ENCODE data around the gene SOWAHA. TPM values are rescaled to one million over a fixed set of nuclear protein-coding genes. Genes with fewer than 3 reads are reported as not detected.

Gene SOWAHA
- total RNA-seq, 1 experiment from 2014 or later, result 0.04 TPM

GRCh38 chr5:132825834-132826391 is 12.8 kb downstream of the SOWAHA start:
- ATAC-seq (no peak), DNase-seq (no peak)
- Histone ChIP-seq H3K9ac (ENCODE audit: low read length) (no peak overlapping the region), H3K4me2 (ENCODE audit: low read length) (no peak overlapping the region), H3K27me3 (ENCODE audit: low read length) (no peaks in the 10 kb centered on the region), H3K9me2 (replicated peaks; ENCODE audit: low read length) (no peaks in the 10 kb centered on the region), H3K36me3 (ENCODE audit: low read depth, low read length) (no peaks in the 10 kb centered on the region), H3K4me3 (ENCODE audit: low read length) (no peak overlapping the region), H3K4me1 (ENCODE audit: insufficient read depth, low read length) (peaks cover 5% of the 10 kb centered on the region), H3F3A (ENCODE audit: low read length, unreplicated experiment) (no peaks in the 10 kb centered on the region), H3K9me3 (ENCODE audit: low read length) (no peaks in the 10 kb centered on the region), H3K79me2 (ENCODE audit: low read length) (peaks cover 17% of the 10 kb centered on the region; the same call in 1 of the 2 replicates), H4K20me1 (ENCODE audit: low read length) (no peaks in the 10 kb centered on the region), H2AFZ (ENCODE audit: low read length) (no peak overlapping the region), H3K27ac (ENCODE audit: low read length) (no peak overlapping the region)
- ChIA-PET CTCF (interaction anchor here (0.6 kb wide), 1 partner anchor 37 kb away, joined by 3 read pairs; no protein-coding TSS in a partner anchor), POLR2A (ENCODE audit: unreplicated experiment) (no interaction called here)
- intact Hi-C loops (cut with micrococcal nuclease), result no loop called here
- BruUV-seq (replicated peaks), result no TSS peak
- TF ChIP-seq CTCF (conservative IDR thresholded peaks at IDR 0.05; ENCODE audit: low read depth, low read length) (no peak), EZH2 (IDR thresholded peaks at IDR 0.05; ENCODE audit: low read length, unreplicated experiment) (no peak), EZH2phosphoT487 (IDR thresholded peaks at IDR 0.05; ENCODE audit: borderline replicate concordance, low read length) (no peak)

GRCh38 chr5:132826424-132827082 is 13.5 kb downstream of the SOWAHA start:
- ATAC-seq (no peak), DNase-seq (no peak)
- Histone ChIP-seq H3K9me3 (ENCODE audit: low read length) (no peaks in the 10 kb centered on the region), H3K9ac (ENCODE audit: low read length) (no peak overlapping the region), H3K79me2 (ENCODE audit: low read length) (peaks cover 17% of the 10 kb centered on the region; the same call in 1 of the 2 replicates), H3K36me3 (ENCODE audit: low read depth, low read length) (no peaks in the 10 kb centered on the region), H3K4me2 (ENCODE audit: low read length) (no peak overlapping the region), H3K9me2 (replicated peaks; ENCODE audit: low read length) (no peaks in the 10 kb centered on the region), H3F3A (ENCODE audit: low read length, unreplicated experiment) (no peaks in the 10 kb centered on the region), H4K20me1 (ENCODE audit: low read length) (no peaks in the 10 kb centered on the region), H3K4me1 (ENCODE audit: insufficient read depth, low read length) (peaks cover 5% of the 10 kb centered on the region), H3K27ac (ENCODE audit: low read length) (no peak overlapping the region), H2AFZ (ENCODE audit: low read length) (no peak overlapping the region), H3K4me3 (ENCODE audit: low read length) (no peak overlapping the region), H3K27me3 (ENCODE audit: low read length) (no peaks in the 10 kb centered on the region)
- intact Hi-C loops (cut with micrococcal nuclease), result no loop called here
- CTCF ChIA-PET, result no interaction called here
- TF ChIP-seq EZH2phosphoT487 (IDR thresholded peaks at IDR 0.05; ENCODE audit: borderline replicate concordance, low read length) (no peak), CTCF (conservative IDR thresholded peaks at IDR 0.05; ENCODE audit: low read depth, low read length) (no peak), EZH2 (IDR thresholded peaks at IDR 0.05; ENCODE audit: low read length, unreplicated experiment) (no peak)
- no TSS peak for BruUV-seq (replicated peaks)
- POLR2A ChIA-PET (ENCODE audit: unreplicated experiment), result no interaction called here

All from PC-3 (cell line).